Parathyroid adenoma (tissue), 2 donors: ENCODE results near the gene GK.

ENCODE experiments used
- H2AFZ ChIP-seq: fragments of 300-600 bp; sonication (generic); one replicate; pipeline ENCODE4 v1.7.0; 2017; ENCODE audit warnings: antibody characterized with exemption, mild to moderate bottlenecking
- H3K27ac ChIP-seq: fragments of 300-600 bp; sonication (generic); one replicate; pipeline ENCODE4 v1.7.0; 2017
- H3K27me3 ChIP-seq: fragments of 300-600 bp; sonication (generic); one replicate; pipeline ENCODE4 v1.7.0; 2017; ENCODE audit warnings: low read length; ENCODE audit not compliant: control insufficient read depth, insufficient read depth
- H3K36me3 ChIP-seq: fragments of 300-600 bp; sonication (generic); one replicate; pipeline ENCODE4 v1.7.0; 2017; ENCODE audit warnings: low read length; ENCODE audit not compliant: control insufficient read depth, insufficient read depth
- H3K4me1 ChIP-seq: fragments of 300-600 bp; sonication (generic); one replicate; pipeline ENCODE4 v1.7.0; 2017; ENCODE audit warnings: control low read depth
- H3K4me2 ChIP-seq: fragments of 300-600 bp; sonication (generic); one replicate; pipeline ENCODE4 v1.7.0; 2017; ENCODE audit warnings: low read length
- H3K4me3 ChIP-seq: fragments of 300-600 bp; sonication (generic); one replicate; pipeline ENCODE4 v1.7.0; 2017; ENCODE audit warnings: low read depth, low read length
- H3K79me2 ChIP-seq: fragments of 300-600 bp; sonication (generic); one replicate; pipeline ENCODE4 v1.7.0; 2017; ENCODE audit warnings: control low read depth
- H3K9ac ChIP-seq: fragments of 300-600 bp; sonication (generic); one replicate; pipeline ENCODE4 v1.7.0; 2017; ENCODE audit warnings: mild to moderate bottlenecking
- H3K9me3 ChIP-seq: fragments of 300-600 bp; sonication (generic); one replicate; pipeline ENCODE4 v1.7.0; 2017; ENCODE audit warnings: low read length; ENCODE audit not compliant: control insufficient read depth
- TF ChIP-seq, protein P1 (sequence below): fragments of 300-600 bp; sonication (generic); IDR thresholded peaks from one replicate; pipeline ENCODE4 v1.7.0; 2017; ENCODE audit warnings: antibody characterized with exemption, mild to moderate bottlenecking
- donor health status: primary hyperparathyroidism.

The GK gene

GRCh38 chrX:30615229-30615628, 38.0 kb upstream of the GK start:
- no peaks in the 10 kb centered on the region for H3K4me1 ChIP-seq
- H3K4me3 ChIP-seq = no peak overlapping the region
- no peak overlapping the region for H3K27ac ChIP-seq
- TF ChIP-seq, protein P1, sequence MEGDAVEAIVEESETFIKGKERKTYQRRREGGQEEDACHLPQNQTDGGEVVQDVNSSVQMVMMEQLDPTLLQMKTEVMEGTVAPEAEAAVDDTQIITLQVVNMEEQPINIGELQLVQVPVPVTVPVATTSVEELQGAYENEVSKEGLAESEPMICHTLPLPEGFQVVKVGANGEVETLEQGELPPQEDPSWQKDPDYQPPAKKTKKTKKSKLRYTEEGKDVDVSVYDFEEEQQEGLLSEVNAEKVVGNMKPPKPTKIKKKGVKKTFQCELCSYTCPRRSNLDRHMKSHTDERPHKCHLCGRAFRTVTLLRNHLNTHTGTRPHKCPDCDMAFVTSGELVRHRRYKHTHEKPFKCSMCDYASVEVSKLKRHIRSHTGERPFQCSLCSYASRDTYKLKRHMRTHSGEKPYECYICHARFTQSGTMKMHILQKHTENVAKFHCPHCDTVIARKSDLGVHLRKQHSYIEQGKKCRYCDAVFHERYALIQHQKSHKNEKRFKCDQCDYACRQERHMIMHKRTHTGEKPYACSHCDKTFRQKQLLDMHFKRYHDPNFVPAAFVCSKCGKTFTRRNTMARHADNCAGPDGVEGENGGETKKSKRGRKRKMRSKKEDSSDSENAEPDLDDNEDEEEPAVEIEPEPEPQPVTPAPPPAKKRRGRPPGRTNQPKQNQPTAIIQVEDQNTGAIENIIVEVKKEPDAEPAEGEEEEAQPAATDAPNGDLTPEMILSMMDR = no peak
- no peak overlapping the region for H3K4me2 ChIP-seq
- H3K79me2 ChIP-seq = no peaks in the 10 kb centered on the region
- no peaks in the 10 kb centered on the region for H3K9me3 ChIP-seq
- no peaks in the 10 kb centered on the region for H3K27me3 ChIP-seq
- no peak overlapping the region for H2AFZ ChIP-seq
- H3K9ac ChIP-seq = no peak overlapping the region
- no peaks in the 10 kb centered on the region for H3K36me3 ChIP-seq

DNA sequence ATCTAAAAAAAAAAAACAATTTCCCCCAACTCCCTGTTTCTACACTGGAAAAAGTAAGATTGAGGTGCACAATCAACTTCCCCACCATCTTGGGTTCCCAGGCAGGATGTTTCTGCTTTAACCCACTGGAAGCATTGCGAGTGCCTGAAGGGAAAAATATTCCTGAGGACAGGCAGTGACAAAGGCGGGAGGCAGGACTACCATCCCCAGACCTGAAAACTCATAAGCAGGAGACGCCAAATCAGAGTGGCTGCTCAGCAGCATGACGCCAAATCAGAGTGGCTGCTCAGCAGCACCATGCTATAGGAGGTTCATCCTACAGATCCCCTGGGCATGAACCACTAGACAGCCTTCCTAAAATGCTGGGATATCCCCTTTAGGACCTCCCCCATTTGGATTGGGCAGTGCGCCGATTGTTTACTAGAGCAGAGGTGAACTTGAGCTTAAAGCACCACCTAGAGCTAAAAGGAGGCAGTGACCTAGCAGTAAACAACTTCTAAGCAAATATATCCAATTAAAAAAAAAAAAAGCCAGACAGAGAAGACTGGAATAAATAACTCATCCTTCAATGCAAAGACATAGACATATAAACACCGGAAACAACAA, 35.0 kb upstream of the GK start:
- no peak overlapping the region for H2AFZ ChIP-seq
- H3K4me2 ChIP-seq = no peak overlapping the region
- no peak overlapping the region for H3K4me3 ChIP-seq

GRCh38 chrX:30620125-30620524, 33.1 kb upstream of the GK start:
- Histone ChIP-seq H3K79me2 (no peaks in the 10 kb centered on the region), H3K9ac (no peak overlapping the region), H3K27me3 (no peaks in the 10 kb centered on the region), H3K4me2 (no peak overlapping the region), H2AFZ (no peak overlapping the region), H3K4me1 (no peaks in the 10 kb centered on the region), H3K27ac (no peak overlapping the region), H3K4me3 (no peak overlapping the region), H3K36me3 (no peaks in the 10 kb centered on the region), H3K9me3 (no peaks in the 10 kb centered on the region)
- TF ChIP-seq, protein P1 = no peak

More for the DNA sequence above, 35.0 kb upstream of the GK start:
- TF ChIP-seq, protein P1 = no peak
- H3K9ac ChIP-seq = no peak overlapping the region
- no peaks in the 10 kb centered on the region for H3K36me3 ChIP-seq
- no peaks in the 10 kb centered on the region for H3K79me2 ChIP-seq
- no peaks in the 10 kb centered on the region for H3K27me3 ChIP-seq
- H3K4me1 ChIP-seq = no peaks in the 10 kb centered on the region
- no peak overlapping the region for H3K27ac ChIP-seq
- no peaks in the 10 kb centered on the region for H3K9me3 ChIP-seq

DNA sequence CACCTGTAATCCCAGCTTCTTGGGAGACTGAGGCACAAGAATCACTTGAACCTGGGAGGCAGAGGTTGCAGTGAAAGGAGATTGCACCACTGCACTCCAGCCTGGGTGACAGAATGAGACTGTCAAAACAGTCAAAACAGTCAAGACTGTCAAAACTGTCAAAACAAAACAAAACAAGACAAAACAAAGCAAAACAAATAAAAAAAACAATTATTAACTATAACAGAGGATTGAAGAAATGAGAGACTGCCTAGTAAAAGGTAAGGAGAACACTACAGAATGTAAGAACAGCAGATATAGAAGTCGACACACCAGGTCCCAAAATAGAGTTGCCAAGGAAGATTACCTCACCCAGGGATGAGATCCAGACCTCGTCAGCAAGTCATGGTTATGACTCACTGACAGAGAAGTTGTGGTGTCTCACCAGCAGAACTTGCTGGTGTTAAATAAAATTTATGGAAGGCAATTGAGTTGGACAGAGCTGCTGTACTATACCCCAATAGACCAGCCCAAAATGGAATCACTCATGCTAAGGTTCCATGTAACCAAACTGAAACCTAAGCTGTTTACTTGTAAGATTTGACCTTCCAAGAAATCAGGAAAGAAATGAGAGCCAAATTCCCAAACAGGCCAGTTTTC, 32.1 kb upstream of the GK start:
- H3K9me3 ChIP-seq = no peaks in the 10 kb centered on the region
- H3K27me3 ChIP-seq = no peaks in the 10 kb centered on the region
- no peak overlapping the region for H3K4me2 ChIP-seq
- no peaks in the 10 kb centered on the region for H3K4me1 ChIP-seq
- H3K79me2 ChIP-seq = no peaks in the 10 kb centered on the region
- no peak overlapping the region for H3K27ac ChIP-seq
- H3K4me3 ChIP-seq = no peak overlapping the region
- no peak overlapping the region for H3K9ac ChIP-seq
- no peaks in the 10 kb centered on the region for H3K36me3 ChIP-seq
- H2AFZ ChIP-seq = no peak overlapping the region
- TF ChIP-seq, protein P1 = no peak

GRCh38 chrX:30622361-30622760, 30.9 kb upstream of the GK start:
- no peaks in the 10 kb centered on the region for H3K9me3 ChIP-seq
- no peak overlapping the region for H3K4me2 ChIP-seq
- no peaks in the 10 kb centered on the region for H3K79me2 ChIP-seq
- no peaks in the 10 kb centered on the region for H3K27me3 ChIP-seq
- H3K36me3 ChIP-seq = no peaks in the 10 kb centered on the region
- no peak overlapping the region for H3K9ac ChIP-seq
- TF ChIP-seq, protein P1 = no peak
- H3K27ac ChIP-seq = no peak overlapping the region
- no peaks in the 10 kb centered on the region for H3K4me1 ChIP-seq
- H2AFZ ChIP-seq = no peak overlapping the region
- no peak overlapping the region for H3K4me3 ChIP-seq
